HepG2 (cell line): ENCODE results near the gene HP1BP3. TPM values are rescaled to one million over a fixed set of nuclear protein-coding genes. Genes with fewer than 3 reads are reported as not detected.

Experiments
- FOXJ3 ChIP-seq: sonication (generic); formaldehyde crosslinking; IDR thresholded peaks from 2 replicates; pipeline ENCODE4 v1.4.0; 2020; ENCODE audit warnings: missing genetic modification reagents, mild to moderate bottlenecking, borderline replicate concordance
- FOXP1 ChIP-seq, 2 experiments: fragments of 450-650 bp in 1 of 2; IDR thresholded peaks; 2 replicates each; pipeline ENCODE4 v1.6.1; 2017 to 2018; ENCODE audit warnings: antibody characterized with exemption in 1 of 2
- KDM3A ChIP-seq: IDR thresholded peaks from 2 replicates; pipeline ENCODE4 v1.6.1; 2018; ENCODE audit warnings: low read depth, missing compliant biosample characterization
- MAFF ChIP-seq: IDR thresholded peaks from 2 replicates; pipeline ENCODE4 v1.6.1; 2011; ENCODE audit warnings: low read depth, low read length, improper control_type of control experiment
- NFYB ChIP-seq: sonication (generic); formaldehyde crosslinking; IDR thresholded peaks from 2 replicates; pipeline ENCODE4 v1.4.0; 2020; ENCODE audit warnings: missing genetic modification reagents
- NR2C2 ChIP-seq: sonication (generic); formaldehyde crosslinking; IDR thresholded peaks from 2 replicates; pipeline ENCODE4 v1.4.0; 2020; ENCODE audit warnings: missing genetic modification reagents, mild to moderate bottlenecking, moderate library complexity, borderline replicate concordance
- PHF20 ChIP-seq: sonication (generic); formaldehyde crosslinking; IDR thresholded peaks from 2 replicates; pipeline ENCODE4 v1.5.0; 2020; ENCODE audit warnings: mild to moderate bottlenecking, missing genetic modification reagents
- PHF5A ChIP-seq: IDR thresholded peaks from one replicate; pipeline ENCODE4 v1.6.1; 2018; ENCODE audit warnings: low read depth, missing genetic modification reagents; ENCODE audit not compliant: unreplicated experiment
- SOX5 ChIP-seq: IDR thresholded peaks from 2 replicates; pipeline ENCODE4 v1.6.1; 2016; ENCODE audit warnings: borderline replicate concordance
- THAP11 ChIP-seq: IDR thresholded peaks from 2 replicates; pipeline ENCODE4 v1.6.1; 2016; ENCODE audit warnings: missing biosample characterization, missing genetic modification reagents
- TOE1 ChIP-seq: sonication (generic); formaldehyde crosslinking; IDR thresholded peaks from 2 replicates; pipeline ENCODE4 v1.4.0; 2020; ENCODE audit warnings: mild to moderate bottlenecking, missing genetic modification reagents
- ZBTB1 ChIP-seq: sonication (generic); formaldehyde crosslinking; IDR thresholded peaks from 2 replicates; pipeline ENCODE4 v1.4.0; 2020; ENCODE audit warnings: missing genetic modification reagents, borderline replicate concordance
- ZBTB42 ChIP-seq: sonication (generic); formaldehyde crosslinking; IDR thresholded peaks from 2 replicates; pipeline ENCODE4 v1.5.0; 2020; ENCODE audit warnings: mild to moderate bottlenecking, missing genetic modification reagents
- ZFAT ChIP-seq: sonication (generic); formaldehyde crosslinking; conservative IDR thresholded peaks from 2 replicates; pipeline ENCODE4 v1.8.1; 2023; ENCODE audit warnings: missing genetic modification reagents, inconsistent platforms
- ZFP62 ChIP-seq: sonication (generic); formaldehyde crosslinking; IDR thresholded peaks from 2 replicates; pipeline ENCODE4 v1.4.0; 2020; ENCODE audit warnings: missing genetic modification reagents
- ZKSCAN1 ChIP-seq: fragments of 150-350 bp; IDR thresholded peaks from 2 replicates; pipeline ENCODE4 v1.6.1; 2014; ENCODE audit warnings: low read length
- ZNF333 ChIP-seq: sonication (generic); formaldehyde crosslinking; IDR thresholded peaks from 2 replicates; pipeline ENCODE4 v1.4.0; 2020; ENCODE audit warnings: mild to moderate bottlenecking, missing genetic modification reagents, borderline replicate concordance
- ZNF33B ChIP-seq: sonication (generic); formaldehyde crosslinking; IDR thresholded peaks from 2 replicates; pipeline ENCODE4 v1.5.1; 2020; ENCODE audit warnings: mild to moderate bottlenecking, missing genetic modification reagents
- ZNF569 ChIP-seq: sonication (generic); formaldehyde crosslinking; IDR thresholded peaks from 2 replicates; pipeline ENCODE4 v1.5.0; 2020; ENCODE audit warnings: mild to moderate bottlenecking, missing genetic modification reagents, moderate library complexity, borderline replicate concordance
- ZNF75D ChIP-seq: sonication (generic); formaldehyde crosslinking; IDR thresholded peaks from 2 replicates; pipeline ENCODE4 v1.8.1; 2023; ENCODE audit warnings: missing genetic modification reagents, mild to moderate bottlenecking, borderline replicate concordance
- ZSCAN22 ChIP-seq: sonication (generic); formaldehyde crosslinking; IDR thresholded peaks from 2 replicates; pipeline ENCODE4 v1.4.0; 2020; ENCODE audit warnings: mild to moderate bottlenecking, missing genetic modification reagents
- polyA plus RNA-seq, 8 experiments: library from polyadenylated mRNA; depleted of rRNA in 3 of 8; stranded (reverse) in 7 of 8; unstranded in 1 of 8; fragments of >200 nt; fragmentation: Illumina TruSeq in 4 of 8; extraction: Trizol in 4 of 8; gene quantifications; 2 replicates each; pipeline versions ENCODE4 v1.2.1 to v1.2.3, GENCODE V29; 2011 to 2016; ENCODE audit warnings: low read depth in 4 of 8, missing spikeins in 1 of 8, mixed read lengths in 1 of 8; ENCODE audit not compliant: insufficient read depth in 1 of 8
- total RNA-seq, 5 experiments: library from RNA; depleted of rRNA; stranded (reverse); fragments of >200 nt; fragmentation: Illumina TruSeq; extraction: Trizol; gene quantifications; 2 replicates each; pipeline ENCODE4 v1.2.3, GENCODE V29; 2016; ENCODE audit warnings: low read depth in 1 of 5
- TF ChIP-seq, protein P1 (sequence below): sonication (generic); formaldehyde crosslinking; IDR thresholded peaks from 2 replicates; pipeline ENCODE4 v1.8.1; 2023; ENCODE audit warnings: missing genetic modification reagents, inconsistent platforms, borderline replicate concordance
- TF ChIP-seq, protein P2 (sequence below): sonication (generic); formaldehyde crosslinking; IDR thresholded peaks from 2 replicates; pipeline ENCODE4 v1.8.1; 2023; ENCODE audit warnings: mild to moderate bottlenecking, moderate library complexity, missing genetic modification reagents
- TF ChIP-seq, protein P3 (sequence below): IDR thresholded peaks from 2 replicates; pipeline ENCODE4 v1.6.1; 2016; ENCODE audit warnings: mild to moderate bottlenecking, missing biosample characterization, missing genetic modification reagents
- TF ChIP-seq, protein P4 (sequence below), 2 experiments: fragments of 450-650 bp in 1 of 2; sonication (generic) in 1 of 2; formaldehyde crosslinking; IDR thresholded peaks; 2 replicates each; pipeline versions ENCODE4 v1.5.0 to v1.8.0; 2020 to 2022; ENCODE audit warnings: mild to moderate bottlenecking in 1 of 2, missing genetic modification reagents in 1 of 2

Gene HP1BP3
- total and polyA plus RNA-seq, 2 of the 13 experiments (the other 11 are each of a cell fraction or from before 2014, with no cell fraction given), result 98.5 to 137 TPM

DNA sequence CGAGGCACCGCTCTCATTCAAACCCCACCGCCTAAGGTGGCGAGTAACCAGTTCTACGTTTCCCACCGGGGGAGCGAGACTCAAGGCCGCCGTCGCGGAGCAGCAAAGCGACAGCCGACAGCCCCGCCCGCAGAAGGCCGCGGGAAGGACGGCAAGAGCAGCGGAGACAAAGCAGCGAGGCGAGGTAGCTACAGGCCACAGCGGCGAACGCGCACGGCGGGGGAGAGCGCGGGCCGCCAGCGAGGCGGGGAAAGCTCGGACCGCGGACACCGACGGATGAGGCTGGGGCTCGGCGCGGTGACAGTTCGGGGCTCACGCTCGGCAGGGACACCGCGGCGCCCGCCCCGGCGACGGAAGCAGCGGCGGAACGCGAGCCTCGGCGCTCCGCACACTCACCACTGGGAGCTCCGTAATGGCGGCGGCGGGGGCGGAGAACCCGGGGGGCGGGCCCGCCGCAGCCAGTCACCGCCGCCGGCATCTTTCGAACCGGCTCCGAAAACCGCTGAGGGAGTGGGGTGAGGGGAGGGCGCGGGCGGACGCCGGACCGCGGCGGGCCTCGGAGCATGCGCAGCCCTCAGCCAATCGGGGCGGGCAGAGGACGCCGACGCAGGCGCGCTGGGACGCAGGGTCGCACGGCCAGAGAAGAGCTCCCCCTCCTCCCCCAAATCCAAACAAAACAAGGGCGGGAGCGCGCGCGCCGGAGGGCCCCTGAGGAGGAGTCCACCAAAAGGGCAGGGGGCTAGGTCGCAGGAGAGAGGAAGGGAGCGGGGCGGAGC, 666 bp downstream of the HP1BP3 start (continued):
- TF ChIP-seq, protein P1, sequence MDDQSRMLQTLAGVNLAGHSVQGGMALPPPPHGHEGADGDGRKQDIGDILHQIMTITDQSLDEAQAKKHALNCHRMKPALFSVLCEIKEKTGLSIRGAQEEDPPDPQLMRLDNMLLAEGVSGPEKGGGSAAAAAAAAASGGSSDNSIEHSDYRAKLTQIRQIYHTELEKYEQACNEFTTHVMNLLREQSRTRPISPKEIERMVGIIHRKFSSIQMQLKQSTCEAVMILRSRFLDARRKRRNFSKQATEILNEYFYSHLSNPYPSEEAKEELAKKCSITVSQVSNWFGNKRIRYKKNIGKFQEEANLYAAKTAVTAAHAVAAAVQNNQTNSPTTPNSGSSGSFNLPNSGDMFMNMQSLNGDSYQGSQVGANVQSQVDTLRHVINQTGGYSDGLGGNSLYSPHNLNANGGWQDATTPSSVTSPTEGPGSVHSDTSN (CRISPR knock-in tag), result 0 out of 2 replicates have a peak, but pooled peaks have one; percentile 79
- TF ChIP-seq ZFAT (CRISPR knock-in tag) (no peak), KDM3A (CRISPR knock-in tag) (no peak), PHF20 (CRISPR knock-in tag) (peak; percentile 61; the same call in 1 of the 2 replicates), ZKSCAN1 (no peak), ZNF333 (peak; percentile 98), FOXP1 (IDR thresholded peaks at IDR 0.05) (no peak), FOXP1 (CRISPR knock-in tag; IDR thresholded peaks at IDR 0.05) (no peak), ZNF33B (0 out of 2 replicates have a peak, but pooled peaks have one; percentile 85), ZBTB42 (CRISPR knock-in tag) (peak; percentile 74; the same call in 1 of the 2 replicates), NFYB (CRISPR knock-in tag) (peak; percentile 81), ZNF569 (CRISPR knock-in tag) (no peak), THAP11 (peak; percentile 73), ZFP62 (no peak), SOX5 (peak; percentile 21; the same call in 1 of the 2 replicates), ZBTB1 (CRISPR knock-in tag) (no peak), TOE1 (CRISPR knock-in tag) (no peak; the same call in 1 of the 2 replicates), ZNF75D (CRISPR knock-in tag) (no peak), ZSCAN22 (no peak; the same call in 1 of the 2 replicates), NR2C2 (peak; percentile 47; the same call in 1 of the 2 replicates), PHF5A (CRISPR knock-in tag) (no peak), FOXJ3 (CRISPR knock-in tag) (0 out of 2 replicates have a peak, but pooled peaks have one; percentile 22), MAFF (no peak)
- TF ChIP-seq, protein P2, sequence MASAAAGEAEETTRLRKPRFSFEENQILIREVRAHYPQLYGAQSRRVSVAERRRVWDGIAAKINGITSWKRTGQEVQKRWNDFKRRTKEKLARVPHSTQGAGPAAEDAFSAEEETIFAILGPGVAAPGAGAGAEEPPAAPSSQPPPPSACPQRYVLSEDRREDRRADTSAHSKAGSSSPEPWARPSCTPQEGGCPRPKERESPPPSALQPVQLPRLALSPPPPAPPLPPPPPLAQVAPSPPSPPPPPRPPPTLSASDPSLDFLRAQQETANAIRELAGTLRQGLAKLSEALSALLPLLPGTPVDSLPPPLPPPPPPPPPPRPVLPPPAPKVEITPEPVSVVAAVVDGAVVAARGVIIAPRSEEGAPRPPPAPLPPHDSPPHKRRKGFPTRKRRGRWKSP (CRISPR knock-in tag), result peak; percentile 52; the same call in 1 of the 2 replicates
- TF ChIP-seq, protein P3, sequence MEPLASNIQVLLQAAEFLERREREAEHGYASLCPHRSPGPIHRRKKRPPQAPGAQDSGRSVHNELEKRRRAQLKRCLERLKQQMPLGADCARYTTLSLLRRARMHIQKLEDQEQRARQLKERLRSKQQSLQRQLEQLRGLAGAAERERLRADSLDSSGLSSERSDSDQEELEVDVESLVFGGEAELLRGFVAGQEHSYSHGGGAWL, result no peak
- TF ChIP-seq, protein P4, sequence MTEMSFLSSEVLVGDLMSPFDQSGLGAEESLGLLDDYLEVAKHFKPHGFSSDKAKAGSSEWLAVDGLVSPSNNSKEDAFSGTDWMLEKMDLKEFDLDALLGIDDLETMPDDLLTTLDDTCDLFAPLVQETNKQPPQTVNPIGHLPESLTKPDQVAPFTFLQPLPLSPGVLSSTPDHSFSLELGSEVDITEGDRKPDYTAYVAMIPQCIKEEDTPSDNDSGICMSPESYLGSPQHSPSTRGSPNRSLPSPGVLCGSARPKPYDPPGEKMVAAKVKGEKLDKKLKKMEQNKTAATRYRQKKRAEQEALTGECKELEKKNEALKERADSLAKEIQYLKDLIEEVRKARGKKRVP (CRISPR knock-in tag; IDR thresholded peaks at IDR 0.05), result no peak; a peak in 1 of 4 replicates
